Esophagus (tissue), 2 donors: ENCODE measurements around the gene PCDH15. TPM values are rescaled to one million over a fixed set of nuclear protein-coding genes. Genes with fewer than 3 reads are reported as not detected.

Source experiments
- H3K27ac ChIP-seq, 2 donors: one replicate each; pipeline ENCODE4 v1.5.1; 2013; ENCODE audit warnings: low read depth in 2 of 2, mild to moderate bottlenecking in 2 of 2, inconsistent platforms in 1 of 2, low read length in 1 of 2, moderate library complexity in 1 of 2
- H3K27me3 ChIP-seq, 2 donors: one replicate each; pipeline ENCODE4 v1.6.1; 2013; ENCODE audit warnings: low read length in 2 of 2, control low read depth in 1 of 2, mild to moderate bottlenecking in 1 of 2; ENCODE audit not compliant: insufficient read depth in 2 of 2, control insufficient read depth in 1 of 2
- H3K36me3 ChIP-seq, 2 donors: one replicate each; pipeline ENCODE4 v1.6.1; 2013; ENCODE audit warnings: low read length in 1 of 2; ENCODE audit not compliant: control insufficient read depth in 2 of 2, insufficient read depth in 2 of 2
- H3K4me1 ChIP-seq, 2 donors: one replicate each; pipeline ENCODE4 v1.6.1; 2013; ENCODE audit warnings: low read length in 1 of 2; ENCODE audit not compliant: control insufficient read depth in 2 of 2, insufficient read depth in 2 of 2
- H3K4me3 ChIP-seq, 2 donors: one replicate each; pipeline ENCODE4 v1.5.1; 2013; ENCODE audit warnings: low read length in 2 of 2, mild to moderate bottlenecking in 2 of 2, low read depth in 1 of 2, moderate library complexity in 1 of 2
- H3K9me3 ChIP-seq, 2 donors: one replicate each; pipeline ENCODE4 v1.6.1; 2013; ENCODE audit warnings: mild to moderate bottlenecking in 2 of 2, low read depth in 1 of 2, low read length in 1 of 2, moderate library complexity in 1 of 2; ENCODE audit not compliant: control insufficient read depth in 2 of 2, insufficient read depth in 1 of 2
- WGBS, 2 donors: extraction: QIAGEN DNeasy Blood & Tissue Kit; methylation state at CpG; one replicate each; pipeline ENCODE4 v1.1.7; 2013; 5-methylcytosine and 5-hydroxymethylcytosine counted together
- polyA plus RNA-seq, 2 donors: library from polyadenylated mRNA; stranded (reverse); fragments of 200-250 nt; gene quantifications; one replicate each; pipeline ENCODE4 v1.2.3, GENCODE V29; 2013
- donor health status: healthy with polysubstance abuse.
- donor health status: Bipolar disorder and iron deficiency.

Gene PCDH15
- polyA plus RNA-seq, 2 donors: not detected

DNA sequence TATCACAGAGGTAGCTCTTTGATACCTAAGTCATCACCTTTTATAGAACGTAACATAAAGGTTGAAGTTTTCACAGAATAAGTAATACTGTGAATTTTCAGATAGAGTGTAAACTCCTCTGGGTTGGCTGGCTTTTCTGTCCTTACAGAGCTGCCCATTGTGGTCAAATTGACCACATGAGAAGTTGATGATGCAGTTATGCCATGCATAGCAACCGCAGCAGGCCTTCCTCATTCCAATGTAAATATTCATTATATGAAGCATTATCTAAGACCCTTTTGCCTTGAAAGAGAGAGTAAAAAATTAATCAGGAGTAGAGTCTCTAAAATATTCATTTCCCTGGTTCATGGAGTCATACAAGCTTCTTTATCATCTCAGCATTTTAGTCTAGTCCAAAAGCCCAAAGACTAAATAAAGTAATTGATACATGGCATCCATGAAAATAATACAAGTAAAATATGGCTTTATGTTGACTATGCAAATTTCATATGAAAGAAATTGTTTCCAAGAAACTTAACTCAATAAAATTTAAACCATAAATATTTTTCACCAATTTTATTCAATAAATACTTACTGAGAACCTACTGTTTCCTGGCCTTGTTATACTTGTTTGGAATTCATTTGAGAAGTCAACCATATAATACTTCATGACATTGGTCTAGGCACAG is 516.4 kb downstream of the PCDH15 start:
- H3K4me1 ChIP-seq: no peaks in the 10 kb centered on the region
- WGBS, 2 donors: 81% methylated on average over 2 of the region's 2 CpGs
- no peak overlapping the region for H3K27ac ChIP-seq
- H3K36me3 ChIP-seq: no peaks in the 10 kb centered on the region
- H3K27me3 ChIP-seq: no peaks in the 10 kb centered on the region
- no peak overlapping the region for H3K4me3 ChIP-seq
- peaks cover 0 to 4% of the 10 kb centered on the region in 2 donors for H3K9me3 ChIP-seq

DNA sequence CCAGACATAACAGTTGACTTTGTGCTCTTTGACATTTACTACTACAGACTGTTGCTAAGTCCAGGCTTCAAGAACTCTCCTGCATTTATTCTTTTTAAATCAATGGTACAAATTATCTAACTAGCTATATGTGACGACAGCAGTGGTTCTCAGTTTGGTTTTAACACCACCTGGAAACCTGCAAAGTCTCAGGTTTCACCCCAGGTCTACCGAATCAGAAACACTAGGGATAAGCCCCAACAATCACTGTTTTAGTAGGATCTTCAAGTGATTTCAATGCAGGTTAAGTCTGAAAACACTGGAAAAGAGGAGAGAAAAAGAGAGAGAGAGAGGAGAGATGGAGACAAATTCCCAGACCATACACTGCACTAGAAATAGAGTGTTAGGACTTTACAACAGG is 519.0 kb downstream of the PCDH15 start:
- Histone ChIP-seq H3K27ac (no peak overlapping the region), H3K4me3 (no peak overlapping the region), H3K4me1 (no peaks in the 10 kb centered on the region), H3K36me3 (no peaks in the 10 kb centered on the region), H3K27me3 (no peaks in the 10 kb centered on the region), H3K9me3 (no peaks in the 10 kb centered on the region)
- 37 to 40% methylated on average over 2 of the region's 2 CpGs for WGBS, 2 donors

DNA sequence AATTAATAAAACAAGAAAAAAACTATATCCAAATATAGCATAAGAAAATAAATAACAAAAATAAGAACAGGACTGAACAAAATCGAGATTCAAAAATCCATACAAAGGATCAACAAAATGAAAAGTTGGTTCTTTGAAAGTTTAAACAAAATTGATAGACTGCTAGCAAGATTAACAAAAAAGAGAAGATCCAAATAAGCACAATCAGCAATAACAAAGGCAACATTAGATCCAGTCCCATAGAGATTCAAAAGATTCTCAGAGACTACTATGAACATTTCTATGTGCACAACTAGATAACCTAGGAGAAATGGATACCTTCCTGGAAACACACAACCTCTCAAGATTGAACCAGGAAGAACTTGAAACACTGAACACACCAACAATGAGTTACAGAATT is 534.6 kb downstream of the PCDH15 start:
- no peak overlapping the region for H3K27ac ChIP-seq
- H3K36me3 ChIP-seq: no peaks in the 10 kb centered on the region
- peaks cover 0 to 3% of the 10 kb centered on the region in 2 donors for H3K9me3 ChIP-seq
- no peak overlapping the region for H3K4me3 ChIP-seq
- 64 to 65% methylated on average over 1 of the region's 1 CpG for WGBS, 2 donors
- H3K27me3 ChIP-seq: no peaks in the 10 kb centered on the region
- H3K4me1 ChIP-seq: no peaks in the 10 kb centered on the region

DNA sequence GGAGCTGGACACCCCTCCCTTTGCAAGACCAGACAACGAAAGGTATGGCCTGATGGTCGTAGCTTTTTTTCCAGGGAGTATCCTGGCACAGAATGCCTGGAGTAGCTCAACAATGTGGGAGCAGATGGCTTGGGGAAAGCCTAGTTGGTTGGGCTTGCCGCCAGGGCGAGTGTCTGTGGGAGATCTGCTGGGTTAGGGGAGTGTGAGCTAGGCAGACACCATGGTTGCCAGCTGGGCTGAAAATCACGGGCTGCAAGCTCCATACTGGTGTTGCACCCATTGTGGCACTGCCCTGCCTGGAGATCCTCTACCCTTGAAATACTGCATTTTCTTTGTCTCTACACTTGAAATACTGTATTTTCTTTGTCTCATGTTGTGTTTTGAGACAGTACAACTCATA is 538.3 kb downstream of the PCDH15 start:
- Histone ChIP-seq H3K4me1 (no peaks in the 10 kb centered on the region), H3K9me3 (peaks cover 0 to 3% of the 10 kb centered on the region in 2 donors), H3K4me3 (no peak overlapping the region), H3K36me3 (no peaks in the 10 kb centered on the region), H3K27me3 (no peaks in the 10 kb centered on the region), H3K27ac (no peak overlapping the region)
- WGBS, 2 donors: 79 to 85% methylated on average over 5 of the region's 5 CpGs

DNA sequence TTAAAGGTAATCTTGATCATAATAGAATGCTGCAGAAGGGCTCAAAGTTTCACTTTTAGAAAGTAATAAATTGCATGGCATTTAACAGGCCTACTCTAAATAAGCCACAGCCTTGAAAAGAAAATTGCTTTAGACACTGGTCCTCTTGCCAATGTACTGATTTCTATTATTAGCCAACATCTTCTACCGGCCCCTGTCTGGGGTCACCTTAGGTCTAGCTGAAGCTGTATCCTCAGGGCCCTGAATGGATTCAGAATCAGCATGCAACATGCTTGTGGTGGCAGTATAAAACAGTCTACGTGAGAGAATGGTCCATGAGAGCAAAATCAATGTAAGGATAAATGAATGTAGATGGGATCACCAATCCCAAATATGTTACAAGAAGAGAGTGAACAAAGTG is 541.9 kb downstream of the PCDH15 start:
- no peak overlapping the region for H3K4me3 ChIP-seq
- no peaks in the 10 kb centered on the region for H3K36me3 ChIP-seq
- no peak overlapping the region for H3K27ac ChIP-seq
- H3K27me3 ChIP-seq: no peaks in the 10 kb centered on the region
- WGBS, 2 donors: 60 to 69% methylated on average over 2 of the region's 2 CpGs
- no peaks in the 10 kb centered on the region for H3K4me1 ChIP-seq
- peaks cover 0 to 3% of the 10 kb centered on the region in 2 donors for H3K9me3 ChIP-seq

DNA sequence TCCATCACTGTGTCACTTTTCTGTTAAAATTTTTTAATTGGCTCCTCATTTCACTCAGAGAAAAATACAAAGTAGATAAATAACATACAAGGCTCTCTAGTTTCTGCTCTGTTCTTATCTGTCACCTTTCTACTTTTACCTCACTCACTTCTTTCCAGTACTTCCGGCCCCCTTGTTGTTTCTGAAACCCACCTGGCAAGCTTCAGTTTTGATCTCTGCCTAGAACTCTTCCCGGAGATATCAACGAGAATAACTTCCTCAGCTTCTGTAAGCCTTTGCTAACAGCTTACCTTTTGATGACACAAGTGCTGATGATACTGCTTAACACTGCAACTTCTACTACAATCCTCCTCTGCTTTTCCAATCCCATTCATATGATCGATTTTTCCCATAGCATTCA is 566.2 kb downstream of the PCDH15 start:
- 55 to 59% methylated on average over 4 of the region's 4 CpGs for WGBS, 2 donors
- Histone ChIP-seq H3K9me3 (no peaks in the 10 kb centered on the region), H3K27me3 (no peaks in the 10 kb centered on the region), H3K4me1 (no peaks in the 10 kb centered on the region), H3K36me3 (no peaks in the 10 kb centered on the region), H3K4me3 (no peak overlapping the region), H3K27ac (no peak overlapping the region)

DNA sequence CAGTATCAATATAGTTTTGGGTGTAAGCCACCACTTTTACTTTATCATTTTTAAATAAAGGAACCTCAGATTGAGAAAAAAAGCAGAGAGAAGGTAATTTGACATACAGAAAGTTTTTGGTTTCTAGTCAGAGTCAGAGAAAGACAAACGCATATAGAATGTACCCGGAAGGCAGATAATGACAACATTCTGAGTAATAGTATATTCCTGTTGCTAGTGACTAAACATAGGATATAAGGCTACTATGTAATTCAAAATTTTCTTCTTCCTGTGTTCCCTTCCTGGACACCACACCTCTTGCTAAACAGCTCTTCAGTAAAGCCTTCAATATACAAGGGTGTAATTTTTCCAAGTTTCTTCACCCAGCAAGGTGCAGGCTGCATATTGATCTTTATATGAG is 597.6 kb downstream of the PCDH15 start:
- no peaks in the 10 kb centered on the region for H3K27me3 ChIP-seq
- no peaks in the 10 kb centered on the region for H3K36me3 ChIP-seq
- no peaks in the 10 kb centered on the region for H3K9me3 ChIP-seq
- no peak overlapping the region for H3K4me3 ChIP-seq
- 48 to 78% methylated on average over 2 of the region's 2 CpGs for WGBS, 2 donors
- H3K27ac ChIP-seq: no peak overlapping the region
- no peaks in the 10 kb centered on the region for H3K4me1 ChIP-seq

DNA sequence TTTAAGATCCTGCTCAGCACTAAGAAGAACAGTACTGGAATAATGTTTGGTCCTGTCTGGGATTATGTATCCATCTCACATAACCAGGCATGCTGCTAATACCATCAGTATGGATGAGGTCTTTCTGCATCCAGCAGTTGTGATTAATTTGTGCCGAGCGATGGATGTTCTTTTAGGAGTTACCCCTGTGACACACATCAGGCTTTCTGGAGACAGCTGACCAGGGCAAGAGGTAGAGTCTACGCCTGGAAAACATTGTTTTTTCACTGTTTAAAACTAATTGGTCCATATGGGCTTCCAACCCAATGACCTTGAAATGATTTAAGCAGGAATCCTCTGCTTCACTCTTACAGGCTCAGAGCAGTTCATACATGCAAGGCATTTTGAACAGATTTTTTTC is 603.0 kb downstream of the PCDH15 start:
- no peaks in the 10 kb centered on the region for H3K27me3 ChIP-seq
- no peaks in the 10 kb centered on the region for H3K9me3 ChIP-seq
- H3K27ac ChIP-seq: no peak overlapping the region
- H3K36me3 ChIP-seq: no peaks in the 10 kb centered on the region
- no peaks in the 10 kb centered on the region for H3K4me1 ChIP-seq
- H3K4me3 ChIP-seq: no peak overlapping the region
- WGBS, 2 donors: 47 to 53% methylated on average over 3 of the region's 3 CpGs

DNA sequence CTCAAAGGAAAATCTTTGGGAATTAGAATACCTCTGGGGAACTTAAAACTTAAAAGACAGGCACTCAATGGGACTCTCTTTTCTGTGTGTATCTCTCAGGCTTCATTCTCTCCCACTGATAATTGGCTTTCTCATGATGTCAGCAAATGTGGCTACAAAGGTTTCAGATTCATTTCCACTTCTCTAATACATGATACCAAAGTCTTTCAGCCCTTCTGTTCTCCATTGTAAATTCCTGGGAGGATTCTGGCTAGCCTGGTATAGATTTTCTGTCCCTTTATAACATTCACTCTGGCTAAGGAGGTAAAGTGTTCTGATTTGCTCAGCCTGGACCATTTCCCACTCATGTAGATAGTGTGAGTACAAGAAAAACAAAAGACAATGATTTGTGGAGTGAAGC is 606.2 kb downstream of the PCDH15 start:
- H3K4me1 ChIP-seq: no peaks in the 10 kb centered on the region

DNA sequence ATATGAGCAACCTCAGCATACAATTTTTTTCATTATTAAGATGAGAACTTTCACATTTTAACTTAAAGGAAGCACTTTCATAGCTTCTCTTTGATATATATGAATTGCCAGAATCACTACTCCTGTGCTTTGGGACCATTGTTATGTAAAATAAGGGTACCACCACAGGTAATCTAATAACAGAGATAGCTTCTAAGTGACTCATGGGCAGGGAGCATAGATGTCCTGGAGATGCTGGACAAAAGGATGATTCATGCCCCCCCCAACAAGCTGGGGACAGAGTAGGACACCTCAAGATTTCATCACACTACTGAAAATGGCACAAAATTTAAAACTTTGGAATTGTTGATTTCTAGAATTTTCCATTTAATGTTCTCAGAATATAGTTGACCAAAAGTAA is 641.1 kb downstream of the PCDH15 start:
- Histone ChIP-seq H3K4me1 (no peaks in the 10 kb centered on the region), H3K9me3 (no peaks in the 10 kb centered on the region), H3K27me3 (no peaks in the 10 kb centered on the region), H3K27ac (no peak overlapping the region), H3K4me3 (no peak overlapping the region), H3K36me3 (no peaks in the 10 kb centered on the region)

More for the DNA sequence above, 606.2 kb downstream of the PCDH15 start:
- Histone ChIP-seq H3K27me3 (no peaks in the 10 kb centered on the region), H3K27ac (no peak overlapping the region), H3K4me3 (no peak overlapping the region), H3K9me3 (no peaks in the 10 kb centered on the region), H3K36me3 (no peaks in the 10 kb centered on the region)
